ENCODE measurements around the gene PFKM.

- TF ChIP-seq CTCF (IDR thresholded peaks at IDR 0.05; ENCODE audit: low read length) (no peak), EZH2 (IDR thresholded peaks at IDR 0.05; ENCODE audit: borderline replicate concordance, low read length) (no peak)
Measured at GRCh38 chr12:48075832-48076231, 43.3 kb upstream of the PFKM start.
